Measurements from ENCODE around the gene TPRN.

Gene TPRN

GRCh38 chr9:137206602-137207001 lies 6.1 kb upstream of the TPRN start:
- no peak for DNase-seq (ENCODE audit: low read depth)

GRCh38 chr9:137205126-137206069 lies 4.9 kb upstream of the TPRN start, which contains the start of the genes NDOR1 and TMEM203:
Gene NDOR1 (plus strand): TSS chr9:137205700. CDS start chr9:137205778, 78 bp downstream.
Gene TMEM203 (minus strand): TSS chr9:137205648. CDS start chr9:137205414, 234 bp downstream.
- peak; percentile 91 for DNase-seq (ENCODE audit: low read depth)

- DNase-seq (ENCODE audit: low read depth) = no peak
Measured at GRCh38 chr9:137204731-137205125, 4.2 kb upstream of the TPRN start.

- DNase-seq (ENCODE audit: low read depth) = no peak
Measured at GRCh38 chr9:137202966-137203365, 2.4 kb upstream of the TPRN start.

GRCh38 chr9:137201205-137201868 lies 796 bp upstream of the TPRN start:
- no peak for DNase-seq (ENCODE audit: low read depth)

- no peak for DNase-seq (ENCODE audit: low read depth)
Measured at GRCh38 chr9:137199411-137200121, 975 bp downstream of the TPRN start.

- no peak for DNase-seq (ENCODE audit: low read depth)
Measured at GRCh38 chr9:137198902-137199283, 1.6 kb downstream of the TPRN start.

- no peak for DNase-seq (ENCODE audit: low read depth)
Measured at GRCh38 chr9:137198051-137198901, 2.3 kb downstream of the TPRN start.

GRCh38 chr9:137195525-137196220 lies 4.9 kb downstream of the TPRN start:
- DNase-seq (ENCODE audit: low read depth) = no peak

- DNase-seq (ENCODE audit: low read depth) = no peak
Measured at GRCh38 chr9:137194909-137195308, 5.6 kb downstream of the TPRN start.

GRCh38 chr9:137194388-137194787 lies 6.2 kb downstream of the TPRN start:
- DNase-seq (ENCODE audit: low read depth) = no peak

GRCh38 chr9:137193771-137194170 lies 6.8 kb downstream of the TPRN start:
- no peak for DNase-seq (ENCODE audit: low read depth)

- no peak for DNase-seq (ENCODE audit: low read depth)
Measured at GRCh38 chr9:137192859-137193258, 7.7 kb downstream of the TPRN start.

GRCh38 chr9:137192448-137192780 lies 8.1 kb downstream of the TPRN start:
- DNase-seq (ENCODE audit: low read depth) = no peak

GRCh38 chr9:137191691-137192447 lies 8.7 kb downstream of the TPRN start:
- no peak for DNase-seq (ENCODE audit: low read depth)

- no peak for DNase-seq (ENCODE audit: low read depth)
Measured at GRCh38 chr9:137191245-137191644, 9.3 kb downstream of the TPRN start.

GRCh38 chr9:137190315-137190856 lies 10.2 kb downstream of the TPRN start:
- no peak for DNase-seq (ENCODE audit: low read depth)

GRCh38 chr9:137189297-137190295 lies 10.9 kb downstream of the TPRN start:
- no peak for DNase-seq (ENCODE audit: low read depth)

Data from stimulated activated CD8-positive, alpha-beta memory T cell treated with anti-CD3 and anti-CD28 coated beads, Interleukin-12 subunit alpha, Interleukin-12 subunit beta, amount 100 ng/mL, for 1 hour (primary cell).